ENCODE data around the gene SMCR8. TPM values are rescaled to one million over a fixed set of nuclear protein-coding genes. Genes with fewer than 3 reads are reported as not detected.

SMCR8 gene
- total RNA-seq, 4 donors from 2014 or later: 9.2 to 15.7 (median 12.4) TPM

DNA sequence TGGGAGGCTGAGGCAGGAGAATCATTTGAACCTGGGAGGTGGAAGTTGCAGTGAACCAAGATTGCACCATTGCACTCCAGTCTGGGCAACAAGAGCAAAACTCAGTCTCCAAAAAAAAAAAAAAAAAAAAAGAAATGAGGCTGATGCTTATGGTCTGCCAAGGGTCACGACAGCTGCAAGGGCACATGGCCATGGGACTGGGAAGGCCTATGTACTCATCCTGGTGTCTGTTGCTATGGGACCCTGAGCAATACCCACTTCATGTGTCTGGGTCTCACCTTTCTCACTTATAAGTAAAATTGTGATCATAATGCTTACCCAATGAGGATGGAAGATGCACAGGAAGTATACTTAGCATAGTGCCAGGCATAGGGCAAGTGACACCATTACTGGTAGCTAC is 38.0 kb upstream of the SMCR8 start:
- no peak overlapping the region for H3K4me3 ChIP-seq
- peak in 1 of 2 donors; percentile 40 for ATAC-seq
- no peaks in the 10 kb centered on the region for H3K9me3 ChIP-seq
- no peaks in the 10 kb centered on the region for H3K27me3 ChIP-seq
- H3K27ac ChIP-seq: no peak overlapping the region
- TF ChIP-seq POLR2A (IDR thresholded peaks at IDR 0.05): no peak
- TF ChIP-seq, protein P1, sequence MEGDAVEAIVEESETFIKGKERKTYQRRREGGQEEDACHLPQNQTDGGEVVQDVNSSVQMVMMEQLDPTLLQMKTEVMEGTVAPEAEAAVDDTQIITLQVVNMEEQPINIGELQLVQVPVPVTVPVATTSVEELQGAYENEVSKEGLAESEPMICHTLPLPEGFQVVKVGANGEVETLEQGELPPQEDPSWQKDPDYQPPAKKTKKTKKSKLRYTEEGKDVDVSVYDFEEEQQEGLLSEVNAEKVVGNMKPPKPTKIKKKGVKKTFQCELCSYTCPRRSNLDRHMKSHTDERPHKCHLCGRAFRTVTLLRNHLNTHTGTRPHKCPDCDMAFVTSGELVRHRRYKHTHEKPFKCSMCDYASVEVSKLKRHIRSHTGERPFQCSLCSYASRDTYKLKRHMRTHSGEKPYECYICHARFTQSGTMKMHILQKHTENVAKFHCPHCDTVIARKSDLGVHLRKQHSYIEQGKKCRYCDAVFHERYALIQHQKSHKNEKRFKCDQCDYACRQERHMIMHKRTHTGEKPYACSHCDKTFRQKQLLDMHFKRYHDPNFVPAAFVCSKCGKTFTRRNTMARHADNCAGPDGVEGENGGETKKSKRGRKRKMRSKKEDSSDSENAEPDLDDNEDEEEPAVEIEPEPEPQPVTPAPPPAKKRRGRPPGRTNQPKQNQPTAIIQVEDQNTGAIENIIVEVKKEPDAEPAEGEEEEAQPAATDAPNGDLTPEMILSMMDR (IDR thresholded peaks at IDR 0.05 in 4 of 5, conservative IDR thresholded peaks at IDR 0.05 in 1 of 5): no peak
- intact Hi-C loops (cut with DNase I; ENCODE audit: low total_unique reads): no loop called here
- no peaks in the 10 kb centered on the region for H3K4me1 ChIP-seq
- no peak for DNase-seq
- in situ Hi-C loops (cut with MboI; ENCODE audit: low sequenced_read_pairs in 4 of 4): no loop called here
- peaks cover 0 to 59% of the 10 kb centered on the region in 2 donors for H3K36me3 ChIP-seq

DNA sequence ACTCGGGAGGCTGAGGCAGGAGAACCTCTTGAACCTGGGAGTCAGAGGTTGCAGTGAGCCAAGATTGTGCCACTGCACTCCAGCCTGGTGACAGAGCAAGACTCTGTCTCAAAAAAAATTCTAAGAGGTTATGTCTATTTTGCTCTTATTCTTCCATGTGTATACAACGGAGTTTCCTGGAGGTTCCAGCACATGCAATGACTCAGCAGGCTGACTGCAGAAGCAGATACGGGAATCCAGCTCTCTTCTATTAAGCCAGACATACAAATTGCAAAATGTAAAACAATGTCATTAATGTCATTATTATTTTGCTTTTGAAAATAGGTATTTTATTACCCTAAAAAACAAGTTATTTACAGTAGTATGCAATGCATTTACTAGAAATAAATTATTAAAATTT is 36.2 kb upstream of the SMCR8 start:
- TF ChIP-seq, protein P1 (IDR thresholded peaks at IDR 0.05 in 4 of 5, conservative IDR thresholded peaks at IDR 0.05 in 1 of 5): no peak
- no peak for TF ChIP-seq POLR2A (IDR thresholded peaks at IDR 0.05)
- no peak overlapping the region for H3K27ac ChIP-seq
- in situ Hi-C loops (cut with MboI; ENCODE audit: low sequenced_read_pairs in 4 of 4) (no loop called here), intact Hi-C loops (cut with DNase I; ENCODE audit: low total_unique reads) (no loop called here)
- H3K4me3 ChIP-seq: no peak overlapping the region
- H3K36me3 ChIP-seq: peaks cover 0 to 77% of the 10 kb centered on the region in 2 donors
- H3K9me3 ChIP-seq: no peaks in the 10 kb centered on the region
- no peaks in the 10 kb centered on the region for H3K4me1 ChIP-seq
- DNase-seq: no peak
- no peak for ATAC-seq
- no peaks in the 10 kb centered on the region for H3K27me3 ChIP-seq

DNA sequence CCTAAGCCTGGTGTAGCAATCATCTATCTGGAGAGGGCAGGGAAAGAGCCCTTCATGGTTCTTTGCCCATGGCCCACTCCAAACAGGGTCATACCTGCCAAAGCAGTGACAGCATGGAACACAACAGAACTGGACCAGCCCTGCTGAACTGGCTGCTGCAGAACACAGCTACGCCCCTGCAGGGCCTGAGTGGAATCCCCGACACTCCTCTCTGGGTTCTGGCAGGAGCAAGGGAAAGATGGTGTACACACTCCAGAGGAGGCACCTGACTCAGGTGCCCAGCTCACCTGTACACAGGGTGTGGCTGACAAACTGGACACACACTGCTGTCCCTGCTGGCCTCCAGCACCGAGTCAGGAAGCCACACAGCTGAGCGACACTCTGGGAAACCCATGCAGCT is 34.8 kb upstream of the SMCR8 start:
- Histone ChIP-seq H3K4me1 (no peaks in the 10 kb centered on the region), H3K27me3 (no peaks in the 10 kb centered on the region), H3K9me3 (no peaks in the 10 kb centered on the region), H3K4me3 (no peak overlapping the region), H3K36me3 (peaks cover 0 to 83% of the 10 kb centered on the region in 2 donors), H3K27ac (no peak overlapping the region)
- in situ Hi-C loops (cut with MboI; ENCODE audit: low sequenced_read_pairs in 4 of 4): no loop called here
- intact Hi-C loops (cut with DNase I; ENCODE audit: low total_unique reads): no loop called here
- TF ChIP-seq, protein P1 (IDR thresholded peaks at IDR 0.05 in 4 of 5, conservative IDR thresholded peaks at IDR 0.05 in 1 of 5): no peak
- no peak for TF ChIP-seq POLR2A (IDR thresholded peaks at IDR 0.05)
- DNase-seq (no peak), ATAC-seq (no peak)

DNA sequence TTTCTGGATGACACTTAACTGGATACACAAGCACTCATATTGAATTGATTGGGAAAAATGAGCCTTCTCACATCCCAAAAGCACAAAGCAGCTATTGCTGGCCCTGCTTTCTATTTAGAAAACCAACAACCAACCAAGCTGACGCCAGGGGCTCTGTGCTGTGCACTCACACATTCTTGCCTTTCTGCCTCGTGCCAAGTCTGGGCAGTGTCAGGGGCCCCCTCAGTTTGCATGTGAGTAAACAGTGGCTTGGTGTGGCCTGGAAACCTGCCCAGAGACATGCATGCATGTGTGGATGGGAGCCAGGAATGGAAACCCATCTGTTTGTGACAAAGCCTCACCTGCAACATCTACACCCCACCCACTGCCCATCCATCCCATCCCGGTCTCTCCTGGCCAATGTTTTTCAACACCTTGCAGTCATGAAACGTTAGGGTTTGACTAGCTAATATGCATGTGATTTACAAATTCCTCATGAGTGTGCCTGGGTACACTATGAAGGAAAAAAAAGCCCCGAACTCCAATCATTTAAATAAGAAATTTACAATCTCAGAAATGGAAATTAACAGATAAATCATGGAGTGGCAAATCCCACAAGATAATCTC is 34.2 kb upstream of the SMCR8 start:
- intact Hi-C loops (cut with DNase I; ENCODE audit: low total_unique reads): no loop called here
- no peak for ATAC-seq
- TF ChIP-seq, protein P1 (IDR thresholded peaks at IDR 0.05 in 4 of 5, conservative IDR thresholded peaks at IDR 0.05 in 1 of 5): no peak
- no peak for TF ChIP-seq POLR2A (IDR thresholded peaks at IDR 0.05)
- no peak for DNase-seq
- no peak overlapping the region for H3K4me3 ChIP-seq
- H3K27ac ChIP-seq: no peak overlapping the region
- in situ Hi-C loops (cut with MboI; ENCODE audit: low sequenced_read_pairs in 4 of 4): no loop called here
- no peaks in the 10 kb centered on the region for H3K27me3 ChIP-seq
- H3K36me3 ChIP-seq: peaks cover 0 to 89% of the 10 kb centered on the region in 2 donors
- H3K9me3 ChIP-seq: no peaks in the 10 kb centered on the region
- no peaks in the 10 kb centered on the region for H3K4me1 ChIP-seq

DNA sequence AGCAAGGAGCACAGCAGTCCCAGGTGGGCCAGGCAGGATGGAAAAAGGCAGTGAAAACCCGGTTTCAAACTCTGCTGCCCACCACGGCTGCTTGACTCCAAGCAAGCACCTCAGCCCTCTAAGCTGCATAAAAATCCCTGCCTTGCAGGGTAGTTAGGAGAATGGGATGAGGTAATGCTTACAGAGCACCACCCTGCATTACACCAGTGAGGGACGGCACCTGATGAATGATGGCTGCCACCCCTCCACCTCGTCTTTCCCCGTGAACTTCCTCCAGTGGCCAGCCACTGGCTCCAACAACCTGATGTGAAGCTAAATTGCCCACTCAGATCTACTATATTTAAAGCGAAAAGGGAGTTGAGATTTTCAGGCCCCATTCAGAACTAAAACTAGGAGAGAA is 33.3 kb upstream of the SMCR8 start:
- Histone ChIP-seq H3K27me3 (no peaks in the 10 kb centered on the region), H3K27ac (no peak overlapping the region), H3K36me3 (peaks cover 0 to 93% of the 10 kb centered on the region in 2 donors), H3K4me1 (no peaks in the 10 kb centered on the region), H3K9me3 (no peaks in the 10 kb centered on the region), H3K4me3 (no peak overlapping the region)
- intact Hi-C loops (cut with DNase I; ENCODE audit: low total_unique reads) (no loop called here), in situ Hi-C loops (cut with MboI; ENCODE audit: low sequenced_read_pairs in 4 of 4) (no loop called here)
- TF ChIP-seq POLR2A (IDR thresholded peaks at IDR 0.05): no peak
- TF ChIP-seq, protein P1 (IDR thresholded peaks at IDR 0.05 in 4 of 5, conservative IDR thresholded peaks at IDR 0.05 in 1 of 5): no peak
- ATAC-seq: no peak
- no peak for DNase-seq
